ENCODE data around the gene EXOC1. TPM values are rescaled to one million over a fixed set of nuclear protein-coding genes. Genes with fewer than 3 reads are reported as not detected.

Gene EXOC1
- total RNA-seq, 1 experiment from 2014 or later: 21.2 TPM

GRCh38 chr4:55903577-55903976, 50.1 kb downstream of the EXOC1 start:
- H3K27me3 Mint-ChIP-seq (ENCODE audit: low read depth): no peaks in the 10 kb centered on the region
- H3K9me3 Mint-ChIP-seq: no peaks in the 10 kb centered on the region
- no peaks in the 10 kb centered on the region for H3K23me2 ChIP-seq (ENCODE audit: insufficient read length, low read depth, low read length, poor library complexity, severe bottlenecking)
- TF ChIP-seq CTCF (conservative IDR thresholded peaks at IDR 0.05): no peak
- H2AK5ac ChIP-seq (ENCODE audit: insufficient read length, low read length): no peak overlapping the region
- no peak overlapping the region for H2BK120ac ChIP-seq (ENCODE audit: low read depth, low read length, poor library complexity, severe bottlenecking)
- no peak overlapping the region for H2AFZ ChIP-seq (ENCODE audit: low read length)
- H3K9ac ChIP-seq (ENCODE audit: extremely low read depth, insufficient read length, low read length): no peak overlapping the region
- H2BK5ac ChIP-seq (ENCODE audit: insufficient read length, low read length): no peak overlapping the region
- H4K20me1 ChIP-seq (ENCODE audit: control insufficient read depth, insufficient read depth, insufficient read length): no peaks in the 10 kb centered on the region
- H3K27ac ChIP-seq (ENCODE audit: insufficient read length, low read depth, low read length): no peak overlapping the region
- H4K8ac ChIP-seq (replicated peaks; ENCODE audit: insufficient read length, low read depth, low read length): no peak overlapping the region
- DNase-seq: no peak
- no peak overlapping the region for H3K27ac Mint-ChIP-seq
- no peak overlapping the region for H3K4me3 Mint-ChIP-seq
- H3K27me3 ChIP-seq (ENCODE audit: insufficient read depth, low read length): no peaks in the 10 kb centered on the region
- no peaks in the 10 kb centered on the region for H3K9me3 ChIP-seq (ENCODE audit: control insufficient read depth, low read depth, low read length)
- no peak overlapping the region for H3K14ac ChIP-seq (ENCODE audit: insufficient read depth, low read length)
- no peak overlapping the region for H3K18ac ChIP-seq (ENCODE audit: insufficient read length, low read depth, low read length)
- H3K56ac ChIP-seq (ENCODE audit: insufficient read length, low read depth, low read length): no peak overlapping the region
- H2BK15ac ChIP-seq (ENCODE audit: low read depth, low read length): no peak overlapping the region
- H4K5ac ChIP-seq (ENCODE audit: insufficient read length, low read depth, low read length): no peak overlapping the region
- H3K4me2 ChIP-seq (ENCODE audit: insufficient read depth, insufficient read length, low read length): no peak overlapping the region
- H3K4me1 ChIP-seq (ENCODE audit: insufficient read depth, low read length): no peaks in the 10 kb centered on the region
- H2BK20ac ChIP-seq (ENCODE audit: low read depth, low read length, poor library complexity, severe bottlenecking): no peak overlapping the region
- no peak overlapping the region for H3K23ac ChIP-seq (ENCODE audit: insufficient read length, low read depth, low read length)
- no peaks in the 10 kb centered on the region for H3K79me1 ChIP-seq (ENCODE audit: insufficient read depth, low read depth, low read length, poor library complexity, severe bottlenecking)
- no peak overlapping the region for H4K91ac ChIP-seq (ENCODE audit: insufficient read length, low read depth, low read length)
- H3K36me3 Mint-ChIP-seq (ENCODE audit: insufficient read depth in 1 of 3, low read depth in 3 of 3): peaks cover 0 to 15% (median 9%) of the 10 kb centered on the region in 3 experiments; a peak in 4 of 7 replicates
- H3T11ph ChIP-seq (ENCODE audit: low read length): no peak overlapping the region
- H2BK12ac ChIP-seq (ENCODE audit: insufficient read length, low read depth, low read length): no peak overlapping the region
- no peaks in the 10 kb centered on the region for H3K4me1 Mint-ChIP-seq
- no peak overlapping the region for H3K4ac ChIP-seq (ENCODE audit: low read depth, low read length)
- no peaks in the 10 kb centered on the region for H3K79me2 ChIP-seq (ENCODE audit: insufficient read depth, low read length)
